GM19023 (cell line): ENCODE data around the gene WT1.
"Not testable (repeated sequence)": the region's sequence is repeated elsewhere in the genome, so short reads cannot be mapped to it uniquely, and the experiment has no call there.

ENCODE experiments used
- ATAC-seq: cut with Tn5 transposase; IDR thresholded peaks from one replicate; pipeline ENCODE4 v1.9.1; 2021; ENCODE audit warnings: mild to moderate bottlenecking, moderate library complexity; ENCODE audit not compliant: unreplicated experiment

Gene WT1

DNA sequence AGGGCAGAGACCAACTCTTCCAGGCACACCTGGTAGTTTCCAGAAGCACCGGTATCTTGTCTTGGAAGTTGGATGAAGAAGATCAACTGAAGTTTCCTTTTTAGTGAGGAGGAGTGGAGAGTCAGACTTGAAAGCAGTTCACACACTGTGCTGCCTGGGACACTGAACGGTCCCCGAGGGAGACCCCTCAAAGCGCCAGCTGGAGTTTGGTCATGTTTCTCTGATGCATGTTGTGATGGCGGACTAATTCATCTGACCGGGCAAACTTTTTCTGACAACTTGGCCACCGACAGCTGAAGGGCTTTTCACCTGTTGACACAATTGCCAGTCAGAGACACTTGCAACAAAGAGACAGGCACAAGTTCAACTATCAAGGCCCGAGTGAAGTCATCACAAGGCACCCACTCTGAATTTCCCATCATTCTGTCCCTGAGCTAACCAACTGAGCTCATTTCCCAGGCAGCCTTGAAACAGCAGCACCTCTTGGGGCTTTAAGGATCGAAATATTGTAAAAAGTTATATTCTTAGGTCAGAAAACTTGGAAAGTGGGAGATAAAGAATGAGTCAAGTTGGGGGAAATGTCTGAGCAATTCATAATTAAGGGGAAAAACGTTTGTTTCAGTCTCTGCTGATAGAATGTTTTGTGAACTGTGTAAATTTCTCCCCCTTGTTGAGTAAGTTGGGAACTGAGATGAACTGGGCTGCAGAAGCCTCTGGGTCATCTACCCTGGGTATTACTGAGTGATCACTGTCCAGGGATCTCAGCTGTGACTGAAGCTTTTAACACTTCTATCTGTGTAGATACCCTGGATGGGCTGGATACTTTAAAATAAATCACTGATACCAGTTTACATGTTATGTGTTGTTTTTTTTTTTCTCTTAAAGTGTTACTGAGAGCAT, 46.2 kb downstream of the WT1 start:
- peak; percentile 67 for ATAC-seq

DNA sequence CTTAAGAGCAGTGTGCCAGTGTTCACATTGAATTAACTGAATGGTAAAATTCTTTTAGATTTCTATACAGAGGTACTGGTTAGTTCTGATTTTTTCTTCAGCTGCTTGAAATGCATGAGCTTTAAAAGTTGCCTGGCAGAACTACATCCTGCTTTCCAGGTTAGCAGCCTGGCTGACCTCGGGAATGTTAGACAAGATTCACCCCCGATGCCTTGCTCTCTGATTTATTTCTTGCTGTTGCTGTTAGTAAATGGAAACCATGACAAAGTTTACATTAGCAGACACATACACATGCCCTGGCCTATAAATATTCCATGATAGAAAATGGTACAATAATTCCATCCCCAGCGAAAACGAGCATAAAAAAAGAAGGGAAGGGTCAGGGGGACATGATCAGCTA, 47.0 kb downstream of the WT1 start:
- ATAC-seq: no peak

DNA sequence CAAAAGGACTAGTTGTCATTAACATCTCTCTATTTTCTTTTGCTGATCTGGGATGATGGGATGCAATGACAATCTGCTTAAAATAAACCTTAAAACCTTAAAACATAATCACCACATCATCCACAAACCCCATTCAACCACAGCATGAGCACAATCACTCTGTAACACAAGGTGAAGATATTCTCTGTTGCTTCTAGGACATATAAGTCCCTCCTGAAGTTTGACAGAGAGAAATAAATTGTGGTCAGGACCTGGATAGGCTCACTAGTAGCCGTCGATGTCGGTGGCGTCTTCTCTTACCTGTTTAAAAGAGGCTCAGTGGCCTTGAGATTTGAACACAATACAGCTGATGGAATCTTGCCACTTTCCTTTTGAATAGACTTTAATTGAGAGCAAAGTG, 47.9 kb downstream of the WT1 start:
- no peak for ATAC-seq

DNA sequence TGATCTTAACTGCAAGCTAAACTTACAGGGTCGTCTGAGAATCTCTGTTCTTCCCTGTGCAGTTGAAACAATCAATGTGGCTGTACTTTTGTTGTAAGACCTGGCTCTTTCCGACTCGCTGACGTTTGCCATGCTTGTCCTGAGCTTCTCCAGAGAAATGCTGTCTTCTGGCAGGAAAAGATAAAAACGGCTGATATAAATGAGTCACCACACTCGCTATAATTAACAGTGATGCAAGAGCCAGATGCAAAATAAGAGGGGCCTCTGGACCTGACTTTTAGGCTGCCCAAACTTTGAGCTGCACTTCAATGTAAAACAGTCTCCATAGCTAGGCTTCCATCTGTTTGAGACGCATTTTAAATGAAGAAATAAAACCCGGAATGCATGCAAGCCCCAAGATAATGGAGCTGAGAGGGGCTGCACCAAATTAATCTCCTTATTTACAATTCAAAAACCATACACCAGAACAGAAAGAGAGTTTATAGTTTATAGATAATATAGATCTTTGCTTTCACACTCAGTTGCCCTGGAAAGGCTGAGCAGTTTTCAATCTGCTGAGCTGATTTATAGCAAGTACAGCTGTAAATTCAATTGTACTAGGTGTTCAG, 48.5 kb downstream of the WT1 start:
- no peak for ATAC-seq

DNA sequence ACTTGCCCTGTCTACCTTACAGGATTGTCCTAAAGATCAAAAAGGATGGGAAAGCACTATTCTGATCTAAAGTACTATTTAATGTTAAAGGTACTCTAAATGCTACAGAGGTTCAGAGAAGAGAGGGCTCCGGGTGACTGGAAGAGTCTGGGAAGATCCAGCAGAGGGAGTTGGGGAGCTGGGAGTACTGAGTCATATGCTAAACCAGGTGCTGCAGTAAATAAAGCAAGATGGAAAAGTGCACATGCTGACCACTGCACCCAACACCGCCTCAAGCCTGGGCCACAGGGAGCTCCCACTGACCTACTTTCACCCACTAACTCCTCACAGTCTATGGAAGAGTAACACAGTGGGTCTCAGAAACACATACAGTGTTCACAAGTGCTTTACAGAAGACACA, 49.3 kb downstream of the WT1 start:
- ATAC-seq: no peak

DNA sequence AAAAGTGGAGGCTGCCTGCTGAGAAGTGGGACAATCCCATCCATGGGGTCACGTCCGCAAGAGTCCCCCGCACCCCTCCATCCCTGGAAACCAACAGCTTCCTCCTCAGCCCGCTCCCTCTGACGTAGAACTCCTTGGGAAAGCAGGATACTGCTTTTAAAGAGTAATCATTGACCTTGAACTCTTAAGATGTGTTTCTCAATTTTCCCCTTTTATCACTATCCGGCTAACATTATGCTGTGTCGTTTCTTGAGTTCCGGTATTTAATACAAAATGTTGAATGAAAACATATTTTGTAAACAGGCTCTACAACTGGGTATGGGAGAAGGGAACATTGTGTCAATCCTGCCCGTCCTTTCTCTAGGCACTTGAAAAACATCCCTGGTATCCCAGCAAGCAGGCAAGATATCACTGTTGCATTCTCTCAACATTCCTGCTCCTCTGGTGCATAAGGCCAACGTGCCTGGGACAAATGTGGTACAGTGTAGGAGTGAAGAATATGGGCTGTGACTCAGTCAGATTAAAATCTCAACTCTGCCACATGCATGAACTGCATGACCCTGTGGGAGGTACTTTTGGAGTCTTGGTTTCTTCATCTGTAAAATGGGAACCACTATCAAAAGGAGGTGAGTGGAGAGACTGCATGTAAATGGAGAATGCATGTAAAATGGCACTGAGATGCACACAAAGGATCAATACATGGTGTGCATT, 52.8 kb downstream of the WT1 start:
- ATAC-seq: no peak

DNA sequence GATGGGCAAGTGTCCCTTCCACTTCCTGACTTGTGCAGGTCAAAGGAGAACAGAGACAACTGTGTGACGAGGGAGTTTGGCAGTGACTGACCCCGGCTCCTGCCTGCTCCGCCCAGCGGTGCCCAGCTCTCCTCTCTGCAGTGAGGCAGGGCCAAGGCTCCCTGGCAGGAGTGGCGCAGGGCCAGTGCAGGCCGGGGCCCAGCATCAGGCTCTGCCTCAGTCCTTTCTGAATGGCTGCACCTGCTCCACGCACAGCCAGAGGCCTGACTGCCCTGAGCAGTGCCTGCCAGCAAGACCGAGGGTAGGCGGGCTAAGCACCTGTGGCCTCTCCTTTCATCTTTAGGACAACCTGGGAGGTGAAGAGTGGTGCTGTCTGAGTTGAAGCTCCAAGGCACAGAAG, 54.2 kb downstream of the WT1 start:
- ATAC-seq: no peak

DNA sequence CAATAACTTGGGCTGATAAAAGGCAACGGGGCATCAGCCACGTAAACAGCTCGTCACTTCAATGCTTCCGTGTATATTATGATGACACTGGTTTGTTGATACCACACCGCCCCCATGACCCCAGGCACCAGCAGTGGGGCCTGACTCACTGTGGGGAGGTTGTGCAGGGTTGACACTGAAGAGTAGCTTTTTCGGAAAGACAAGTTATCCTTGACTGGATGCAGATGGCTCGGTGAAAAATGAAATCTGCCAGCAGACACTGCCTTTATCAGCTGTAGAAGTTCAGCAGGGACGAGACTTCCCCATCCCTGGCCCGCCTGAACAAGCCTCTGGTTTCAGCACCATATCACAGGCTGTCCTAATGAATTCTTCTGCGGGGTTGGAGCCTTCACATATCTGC, 55.6 kb downstream of the WT1 start:
- no peak for ATAC-seq

DNA sequence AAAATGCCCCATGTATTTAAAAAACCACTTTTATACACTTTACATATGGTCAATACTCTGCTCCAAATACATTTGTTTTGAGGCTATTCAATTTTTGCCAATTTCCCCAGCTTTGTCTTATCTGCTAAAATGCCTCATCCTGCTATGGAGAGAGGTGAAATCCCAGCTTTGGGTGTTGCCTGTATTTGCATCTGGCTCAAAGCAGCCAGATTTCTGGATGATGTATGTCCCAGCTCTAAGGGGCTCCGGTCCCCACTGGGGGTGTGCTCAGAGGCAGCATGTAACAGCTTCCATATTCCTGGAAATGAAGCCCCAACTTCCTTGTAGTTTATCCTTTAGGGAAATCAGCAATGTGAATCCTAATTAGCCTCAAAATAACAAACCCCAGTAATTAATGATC, 59.5 kb downstream of the WT1 start:
- no peak for ATAC-seq

DNA sequence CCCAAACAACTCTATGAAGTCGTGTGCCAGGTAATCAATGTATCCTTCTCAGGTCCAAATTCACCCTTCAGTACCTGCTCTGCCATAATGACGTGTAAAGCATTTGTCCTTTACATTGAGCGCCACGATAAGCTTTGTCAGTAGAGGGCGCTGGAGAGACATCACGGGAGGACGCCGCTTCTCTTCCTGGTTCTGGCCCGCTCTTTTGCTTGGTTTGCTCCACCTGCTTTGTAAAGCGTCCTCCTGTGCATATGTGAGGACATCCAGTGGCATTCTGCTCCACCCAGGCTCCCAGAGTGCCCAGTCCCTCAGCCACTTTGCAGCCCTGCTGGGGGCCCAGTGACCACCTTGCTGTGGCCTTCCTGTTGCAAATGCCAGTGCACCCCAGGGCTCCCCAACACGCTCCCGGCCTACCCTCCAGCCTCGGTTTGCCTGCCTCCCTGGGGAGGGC, 61.1 kb downstream of the WT1 start:
- ATAC-seq: no peak

DNA sequence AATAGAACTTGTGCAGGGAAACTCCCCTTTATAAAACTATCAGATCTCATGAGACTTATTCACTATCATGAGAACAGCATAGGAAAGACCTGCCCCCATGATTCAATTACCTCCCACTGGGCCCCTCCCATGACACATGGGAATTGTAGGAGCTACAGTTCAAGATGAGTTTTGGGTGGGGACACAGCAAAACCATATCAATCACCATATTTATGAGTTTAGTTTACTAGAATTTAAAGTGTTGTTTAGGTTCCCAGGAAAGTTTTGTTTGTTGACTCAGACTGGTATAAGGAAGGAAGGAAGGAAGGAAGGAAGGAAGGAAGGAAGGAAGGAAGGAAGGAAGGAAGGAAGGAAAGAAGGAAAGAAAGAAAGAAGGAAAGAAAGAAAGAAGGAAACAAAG, 65.4 kb downstream of the WT1 start:
- not testable (repeated sequence) for ATAC-seq

DNA sequence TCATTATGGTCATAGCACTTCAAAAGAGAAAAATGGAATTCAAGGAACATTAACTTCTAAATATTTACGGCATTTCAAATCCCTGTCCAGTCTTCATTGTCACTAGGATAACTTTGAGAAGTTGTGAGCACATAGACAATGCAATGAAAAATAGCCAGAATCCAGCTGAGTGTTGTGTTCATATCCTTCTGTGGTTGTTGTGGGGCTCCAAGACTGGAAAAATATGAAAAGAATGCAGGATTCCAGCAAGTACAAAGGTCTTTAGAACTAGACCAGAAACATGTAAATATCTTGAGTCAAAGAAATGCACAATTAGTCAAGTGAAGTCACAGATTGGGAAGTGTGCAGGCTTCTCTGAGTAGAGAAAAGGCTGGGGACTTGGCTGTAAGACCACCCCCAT, 68.7 kb downstream of the WT1 start:
- no peak for ATAC-seq

DNA sequence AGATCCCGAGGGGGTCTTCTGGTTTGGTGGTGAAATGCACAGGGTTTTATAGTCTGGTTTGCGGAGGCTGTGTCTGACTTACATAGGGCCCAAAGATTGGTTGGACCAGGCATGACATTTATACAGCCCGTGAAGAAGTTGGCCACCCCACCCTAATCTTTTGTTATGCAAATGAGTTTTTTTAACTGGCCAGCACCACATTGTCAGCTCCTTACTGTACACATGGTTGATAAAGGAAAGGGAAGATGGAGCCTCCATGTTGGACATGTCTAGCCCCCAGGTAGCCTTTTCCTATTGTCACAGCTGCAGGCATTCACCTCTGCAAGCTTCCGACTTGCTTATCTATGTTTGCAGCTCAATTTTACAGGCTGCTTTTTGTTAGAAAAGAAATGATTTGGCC, 70.1 kb downstream of the WT1 start:
- ATAC-seq: no peak

DNA sequence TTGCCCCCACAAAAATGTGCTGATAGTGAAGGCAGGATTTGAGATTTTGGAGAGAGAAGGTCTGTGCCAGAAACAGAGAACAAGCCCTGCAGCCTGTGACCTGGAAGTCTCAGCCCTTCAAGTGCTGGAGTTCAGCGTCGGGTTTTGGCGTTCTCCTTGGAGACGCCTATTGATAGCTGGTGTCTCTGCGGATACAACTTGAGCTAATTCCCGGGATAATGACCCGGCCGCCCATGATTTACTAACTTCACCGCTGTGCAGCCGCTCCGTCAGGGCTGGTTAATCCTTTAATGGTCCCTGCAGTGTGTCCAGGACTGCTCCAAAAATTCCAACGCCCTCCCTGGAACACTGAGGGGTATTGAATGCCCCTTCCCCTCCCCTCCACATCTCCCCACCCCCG, 76.6 kb downstream of the WT1 start:
- no peak for ATAC-seq

DNA sequence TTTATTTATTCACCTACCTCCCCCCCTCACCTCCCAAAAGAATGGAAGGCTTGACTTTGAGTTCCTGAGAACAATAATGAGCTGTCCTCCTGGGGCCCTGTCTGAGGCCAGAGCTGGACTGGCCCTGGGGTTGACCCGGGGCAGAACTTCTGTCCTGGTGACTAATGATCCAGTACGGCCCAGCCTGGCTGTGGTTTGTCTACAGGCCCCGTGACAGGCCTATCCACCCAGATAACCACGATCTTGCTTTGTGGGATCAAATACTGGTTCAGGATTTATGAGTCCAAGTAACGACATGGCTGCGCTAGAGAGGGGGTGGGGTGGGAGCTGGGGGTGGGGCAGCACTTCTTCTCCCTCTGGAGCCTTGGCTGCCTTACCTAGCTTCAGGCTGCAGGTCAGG, 81.5 kb downstream of the WT1 start:
- no peak for ATAC-seq

DNA sequence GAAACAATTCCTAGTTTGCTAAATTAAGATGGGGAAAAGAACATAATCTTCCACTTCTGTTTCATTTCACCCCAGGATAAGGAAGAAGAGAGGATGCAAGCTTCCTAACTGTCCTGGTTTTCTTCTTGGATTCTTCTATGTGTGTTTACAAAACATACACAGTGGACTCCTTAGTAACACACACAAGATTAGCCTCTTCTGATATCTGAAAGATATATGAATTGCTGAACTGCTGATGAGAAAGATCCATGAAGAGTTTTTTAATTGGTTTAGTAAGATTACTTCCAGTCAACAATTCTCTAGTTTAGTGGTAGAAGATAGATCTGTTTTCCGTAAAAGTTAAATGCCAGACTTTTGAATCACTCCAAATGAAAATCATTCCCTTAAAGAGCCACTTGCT, 86.8 kb downstream of the WT1 start:
- no peak for ATAC-seq

DNA sequence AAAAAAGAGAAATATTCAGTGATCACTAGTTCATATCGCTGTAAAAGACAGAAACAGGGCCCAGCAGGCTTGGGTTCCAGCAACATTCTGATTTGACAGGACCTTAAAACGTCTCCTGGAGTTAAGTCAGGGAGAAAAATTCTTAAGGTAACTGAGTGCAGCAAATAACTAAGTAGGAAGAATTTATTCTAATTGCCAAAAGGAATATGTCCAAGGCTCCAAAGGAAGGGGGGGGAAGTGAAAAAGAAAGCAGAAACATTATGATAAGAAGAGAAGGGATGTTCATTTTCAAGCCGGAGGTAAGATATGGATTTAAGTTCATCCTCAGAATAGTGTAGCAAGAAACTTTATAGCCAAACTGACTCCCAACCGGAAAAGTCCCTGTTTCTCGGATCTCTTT, 90.4 kb downstream of the WT1 start:
- ATAC-seq: no peak

DNA sequence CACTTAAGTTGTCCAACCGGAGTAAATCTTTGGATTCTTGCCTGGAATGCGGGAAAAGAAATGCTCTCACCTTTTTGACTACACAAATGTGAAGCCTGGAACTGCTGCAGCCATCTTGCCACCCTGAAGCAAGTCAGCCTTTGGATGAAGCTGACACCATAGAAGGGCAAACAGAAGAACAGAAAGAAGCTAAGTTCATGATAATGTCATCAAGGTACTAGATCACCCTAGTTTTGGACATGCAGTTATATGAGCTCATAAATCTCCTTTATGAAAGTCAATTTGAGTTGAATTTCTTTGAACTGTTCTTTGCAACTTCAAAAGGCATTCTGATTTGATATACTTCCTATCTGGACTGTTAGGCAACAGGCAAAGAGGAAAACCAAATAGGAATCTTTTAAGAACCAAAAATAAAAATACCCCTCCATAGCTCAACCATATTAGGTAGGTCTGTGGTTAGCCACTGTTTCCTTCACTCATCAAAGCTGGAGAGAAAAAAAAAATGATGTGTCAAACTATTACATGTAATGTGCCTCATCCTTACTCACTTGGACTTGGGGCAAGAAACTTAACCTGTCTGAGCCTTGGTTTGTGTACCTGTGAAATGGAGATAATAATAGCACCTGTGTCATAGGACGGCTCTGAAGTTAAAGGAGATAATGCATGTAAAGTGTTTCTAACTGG, 91.9 kb downstream of the WT1 start:
- no peak for ATAC-seq

DNA sequence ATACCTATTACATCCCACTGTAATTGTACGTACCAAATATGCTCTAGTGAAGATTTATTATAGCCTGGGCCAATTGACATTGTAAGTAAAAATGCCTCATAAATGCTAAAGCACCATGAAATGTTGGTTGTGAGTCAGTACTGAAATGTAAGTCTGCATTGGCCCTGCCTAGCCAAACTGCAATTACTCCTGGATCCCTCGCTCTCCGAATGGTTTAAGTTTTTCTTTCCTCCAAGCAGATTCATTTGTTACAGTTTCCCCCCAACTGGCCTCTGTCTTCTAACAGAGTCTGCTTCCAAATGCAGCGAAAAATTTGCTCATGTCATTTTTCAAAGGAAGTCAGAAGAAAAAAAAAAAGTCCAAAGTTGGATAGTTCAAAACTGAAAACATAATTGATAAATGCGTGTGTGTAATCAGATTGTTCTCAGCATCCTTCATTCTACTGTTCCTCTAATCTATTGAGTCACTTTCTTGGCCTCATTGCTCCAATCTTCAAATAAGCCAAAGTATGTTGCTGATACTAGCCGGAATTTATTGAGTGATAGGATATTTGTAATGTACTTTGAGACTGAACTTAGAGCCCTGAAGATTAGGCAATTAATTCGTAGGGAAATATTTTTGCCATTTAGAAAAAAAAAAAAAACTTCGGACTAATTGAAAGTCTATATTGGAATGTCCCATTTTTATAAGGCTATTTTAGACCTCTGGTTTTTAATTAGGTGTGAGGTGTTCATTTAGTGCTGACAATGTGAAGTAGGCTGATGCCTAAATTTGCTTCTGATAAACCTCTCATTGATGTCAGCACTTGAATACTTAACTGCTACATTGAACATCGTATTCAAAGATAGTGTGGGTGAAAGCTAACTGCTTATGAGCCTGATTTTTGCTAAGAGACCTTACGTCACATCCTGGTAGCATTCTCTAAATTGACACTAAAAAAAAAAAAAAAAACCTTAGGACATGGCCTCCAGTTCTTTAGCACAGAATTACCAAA, 93.4 kb downstream of the WT1 start:
- ATAC-seq: no peak

DNA sequence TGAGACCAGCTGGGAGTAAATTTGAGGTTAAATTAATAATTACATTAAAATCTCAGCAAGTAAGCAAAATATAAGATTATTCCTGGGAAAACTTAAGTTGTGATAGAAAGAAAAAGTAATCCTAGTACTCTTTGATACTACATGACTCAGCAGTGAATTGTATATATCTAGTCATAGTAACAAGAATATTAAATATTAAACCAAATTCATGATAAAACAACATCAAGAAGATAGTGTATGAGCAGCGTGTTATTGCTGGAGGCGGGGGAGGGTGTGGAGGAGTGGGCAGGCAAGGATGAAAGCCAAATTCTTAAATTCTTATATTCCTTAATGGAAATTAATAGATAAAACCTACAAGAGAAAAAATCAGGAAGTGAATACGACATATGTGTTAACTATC, 95.2 kb downstream of the WT1 start:
- no peak for ATAC-seq
